A549 treated with Hydrocortisone at 1 μM for 4 hours (cell line): ENCODE measurements around the gene GBP7. TPM values are rescaled to one million over a fixed set of nuclear protein-coding genes. Genes with fewer than 3 reads are reported as not detected.

Source experiments
- total RNA-seq: library from RNA; stranded (reverse); fragments of 200-300 nt; extraction: Qiagen RNA extraction; gene quantifications from 5 replicates; pipeline ENCODE4 v1.2.3, GENCODE V29; 2022

GBP7 gene
- total RNA-seq: not detected in 5 replicates

GRCh38 chr1:89175601-89176256, at the start of gene GBP7:
Gene GBP7, minus strand, starts transcription at chr1:89176003. Its CDS starts 4,068 bp downstream, at chr1:89171935.

GRCh38 chr1:89198491-89199072, 22.8 kb upstream of the GBP7 start, which contains the start of gene GBP4:
Gene GBP4, minus strand, starts transcription at chr1:89198942. Its CDS starts 108 bp downstream, at chr1:89198834.

GRCh38 chr1:89125913-89126580, 49.8 kb downstream of the GBP7 start, which contains the start of gene GBP2:
Gene GBP2, minus strand, starts transcription at chr1:89126114. Its CDS starts 4,148 bp downstream, at chr1:89121966.

Other genes starting within 250 kb of the GBP7 start
- 6.9 to 9.0 TPM (median 7.7 TPM) in 5 replicates for gene KYAT3, start 183.4 kb downstream of the GBP7 start, total RNA-seq
- gene RBMXL1, start 183.4 kb downstream of the GBP7 start, total RNA-seq: 1.8 to 2.9 TPM (median 1.9 TPM) in 5 replicates
- gene GBP3, start 153.1 kb downstream of the GBP7 start, total RNA-seq: 0.73 to 2.4 TPM (median 1.1 TPM) in 5 replicates
- gene GBP1, start 110.8 kb downstream of the GBP7 start, total RNA-seq: 0.09 to 0.16 TPM (median 0.13 TPM) in 5 replicates
- gene GBP2, start 49.9 kb downstream of the GBP7 start, total RNA-seq: 0.53 to 0.97 TPM (median 0.76 TPM) in 5 replicates
- 0.02 TPM in 1 of 5 replicates, not detected in the others for gene GBP4, start 22.9 kb upstream of the GBP7 start, total RNA-seq
- 0.06 to 0.10 TPM in 2 of 5 replicates, not detected in the others for gene GBP5, start 96.9 kb upstream of the GBP7 start, total RNA-seq
- not detected in 5 replicates for gene GBP6, start 188.1 kb upstream of the GBP7 start, total RNA-seq